NOMO-1 (cell line): ENCODE data around the gene WDR86.
A peak's percentile ranks its signal among the peaks of the same experiment; 100 is the strongest.

Source experiments
- DNase-seq, 2 experiments: peaks; one replicate each; lab custom pipeline; 2025; ENCODE audit not compliant: unreplicated experiment in 2 of 2; lab: John Stamatoyannopoulos, UW

WDR86 gene

DNA sequence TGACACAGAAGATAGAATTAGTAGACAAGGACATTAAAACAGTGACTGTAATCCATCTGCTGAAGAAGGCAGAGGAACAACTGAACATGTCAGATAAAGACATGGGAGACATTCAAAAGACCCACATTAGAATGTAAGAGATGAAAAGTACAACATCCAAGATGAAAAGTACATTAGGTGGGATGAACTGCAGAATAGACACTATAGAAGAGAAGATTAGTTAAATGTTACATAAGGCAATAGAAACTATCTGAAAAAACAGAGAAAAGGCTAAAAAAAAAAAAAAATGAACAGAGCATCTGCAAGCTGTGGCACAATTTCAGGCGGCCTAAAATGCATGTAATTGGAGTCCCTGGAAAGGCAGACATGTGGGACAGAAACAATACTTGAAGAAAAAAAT lies 46.7 kb downstream of the WDR86 start:
- no peak for DNase-seq

DNA sequence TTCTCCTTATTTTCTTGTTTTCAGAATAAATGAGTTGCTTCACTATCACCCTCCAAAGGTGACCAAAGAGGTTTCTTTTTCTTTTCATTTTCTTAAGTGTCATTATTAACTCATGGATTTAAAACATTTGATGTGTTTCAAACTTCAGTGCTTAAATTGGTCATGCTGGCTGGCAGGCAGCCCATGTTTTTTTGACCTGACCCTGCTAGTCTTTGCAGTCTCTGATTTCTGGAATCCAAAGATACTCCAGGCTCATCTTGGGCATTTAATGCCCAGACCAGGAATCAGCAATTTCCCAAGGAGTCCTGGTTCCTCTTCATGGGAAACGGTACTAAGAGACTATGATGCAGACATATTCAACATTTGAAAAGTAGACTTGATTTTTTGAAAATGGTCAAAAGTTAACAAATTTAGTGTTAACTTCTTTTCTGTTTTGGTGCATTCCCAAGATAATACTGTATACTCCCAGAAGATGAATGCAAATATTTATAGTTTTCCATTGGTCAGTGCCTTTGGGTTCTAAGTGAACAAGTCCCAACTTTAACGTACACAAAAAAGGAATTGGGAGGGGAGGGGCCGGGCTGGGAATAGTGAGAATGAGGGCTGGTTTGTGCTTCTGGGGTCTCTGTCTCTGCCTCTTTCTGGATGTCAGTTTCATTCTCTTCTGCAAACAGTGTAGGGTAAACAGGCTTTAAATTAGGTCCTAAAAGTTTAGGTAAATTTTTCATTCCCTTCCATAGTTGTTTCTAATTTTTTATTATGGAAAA lies 48.5 kb downstream of the WDR86 start:
- DNase-seq = no peak

DNA sequence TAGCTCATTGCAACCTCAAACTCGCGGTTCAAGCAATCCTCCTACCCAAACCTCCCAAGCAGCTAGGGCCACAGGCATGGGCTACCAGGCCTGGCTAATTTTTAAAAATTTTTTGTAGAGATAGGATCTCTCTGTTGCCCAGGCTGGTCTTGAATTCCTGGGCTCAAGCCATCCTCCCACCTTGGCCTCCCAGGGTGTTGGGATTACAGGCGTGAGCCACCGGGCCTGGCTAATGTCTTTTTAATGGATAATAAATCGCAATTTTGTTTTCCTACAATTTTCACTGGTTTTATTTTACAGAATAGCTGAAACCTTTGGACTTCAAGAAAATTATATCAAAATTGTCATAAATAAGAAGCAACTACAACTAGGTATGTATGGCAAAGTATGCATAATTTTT lies 57.3 kb downstream of the WDR86 start:
- DNase-seq = no peak

DNA sequence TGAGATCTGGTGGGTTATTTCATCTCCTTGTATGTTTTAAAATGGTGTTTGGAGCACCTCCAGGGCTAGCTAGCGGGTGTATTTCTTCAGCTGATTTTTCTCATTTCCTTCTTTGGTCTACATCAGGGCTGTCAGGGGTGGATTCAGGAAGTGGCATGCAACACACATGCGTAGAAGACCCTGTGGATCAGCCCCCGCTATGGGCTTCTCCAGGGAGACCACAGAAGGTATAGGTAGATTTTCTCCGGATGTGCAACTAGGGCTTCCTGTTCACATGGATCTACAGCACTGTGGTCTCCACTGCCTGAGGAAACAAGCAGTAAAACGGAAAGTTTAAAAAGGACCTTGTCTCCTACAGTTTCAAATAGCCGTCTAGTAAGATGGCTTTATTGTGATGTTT lies 57.9 kb downstream of the WDR86 start:
- peak in 1 of 2 experiments; percentile 22 for DNase-seq

DNA sequence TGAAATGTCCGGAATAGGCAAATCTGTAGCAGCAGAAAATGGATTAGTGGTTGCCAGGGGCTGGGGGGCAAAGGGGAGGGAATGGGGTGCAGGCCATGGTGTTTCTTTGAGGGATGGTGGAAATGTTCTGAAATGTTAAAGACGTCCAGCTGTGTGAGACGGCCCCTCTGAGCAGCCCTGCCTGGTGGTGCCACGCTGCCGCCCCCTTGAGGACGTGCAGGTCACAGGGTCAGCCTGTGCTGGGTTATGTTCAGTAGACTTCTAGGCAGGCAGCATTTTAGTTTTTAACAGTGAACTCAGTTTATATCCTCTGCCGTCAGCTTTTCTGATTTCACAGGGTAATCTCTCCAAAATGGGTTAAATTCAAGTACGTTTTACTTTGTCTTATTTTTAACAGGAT lies 58.8 kb downstream of the WDR86 start:
- DNase-seq = no peak

DNA sequence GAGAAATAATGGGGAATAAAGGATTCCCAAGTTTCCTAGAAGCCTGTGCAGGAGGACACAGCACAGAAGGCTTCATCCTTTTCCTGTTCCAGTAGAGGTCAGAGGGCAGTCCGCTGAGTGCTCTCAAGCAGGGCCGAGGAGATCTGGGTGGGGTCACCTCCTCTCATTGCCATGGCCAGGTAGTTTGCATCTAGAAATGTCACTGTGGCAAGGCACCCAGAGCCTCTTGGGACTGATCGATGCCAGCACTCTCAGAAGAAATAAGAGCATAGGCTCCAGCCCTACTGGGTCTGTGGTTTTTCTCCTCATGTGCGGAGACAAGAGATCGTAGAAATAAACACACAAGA lies 60.4 kb downstream of the WDR86 start:
- DNase-seq = no peak

DNA sequence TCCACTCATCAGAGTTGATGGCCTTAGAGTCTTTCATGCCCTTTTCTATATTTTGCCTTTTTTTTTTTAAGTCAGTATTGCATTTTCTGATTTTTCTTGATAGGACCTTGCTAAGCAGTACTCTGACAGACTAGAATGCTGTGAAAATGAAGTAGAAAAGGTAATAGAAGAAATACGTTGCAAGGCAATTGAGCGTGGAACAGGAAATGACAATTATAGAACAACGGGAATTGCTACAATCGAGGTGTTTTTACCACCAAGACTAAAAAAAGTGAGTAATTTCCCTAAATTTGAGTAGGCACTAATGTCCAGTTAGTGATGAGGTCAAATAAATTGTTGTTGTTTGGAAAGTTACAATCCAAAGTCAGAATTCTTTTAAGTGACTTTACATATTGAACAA lies 60.9 kb downstream of the WDR86 start:
- no peak for DNase-seq

DNA sequence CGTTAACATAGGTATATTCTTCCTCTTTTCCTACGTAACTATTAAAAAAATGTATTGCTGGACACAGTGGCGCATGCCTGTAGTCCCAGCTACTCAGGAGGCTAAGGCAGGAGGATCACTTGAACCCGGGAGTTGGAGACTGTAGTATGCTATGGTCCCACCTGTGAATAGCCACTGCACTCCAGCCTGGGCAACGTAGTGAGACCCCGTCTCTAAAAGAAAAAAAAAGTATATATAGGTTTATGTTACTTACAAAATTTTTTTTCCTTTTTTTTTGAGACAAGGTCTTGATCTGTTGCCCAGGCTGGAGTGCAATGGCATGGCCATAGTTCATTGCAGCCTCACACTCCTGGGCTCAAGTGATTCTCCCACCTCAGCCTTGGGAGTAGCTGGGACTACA lies 62.6 kb downstream of the WDR86 start:
- DNase-seq = no peak

DNA sequence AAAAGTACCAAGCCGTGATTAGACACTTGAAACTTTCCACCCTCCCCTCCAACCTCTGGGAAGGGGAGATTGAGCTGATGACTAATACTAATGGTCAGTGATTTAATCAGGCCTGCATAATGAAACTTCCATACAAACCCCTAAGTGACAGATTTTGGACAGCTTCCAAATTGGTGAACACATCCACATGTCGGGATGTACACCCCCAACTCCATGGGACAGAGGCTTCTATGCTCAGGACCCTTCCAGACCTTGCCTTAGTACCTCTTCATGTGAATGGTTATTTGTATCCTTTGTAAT lies 63.4 kb downstream of the WDR86 start:
- no peak for DNase-seq

DNA sequence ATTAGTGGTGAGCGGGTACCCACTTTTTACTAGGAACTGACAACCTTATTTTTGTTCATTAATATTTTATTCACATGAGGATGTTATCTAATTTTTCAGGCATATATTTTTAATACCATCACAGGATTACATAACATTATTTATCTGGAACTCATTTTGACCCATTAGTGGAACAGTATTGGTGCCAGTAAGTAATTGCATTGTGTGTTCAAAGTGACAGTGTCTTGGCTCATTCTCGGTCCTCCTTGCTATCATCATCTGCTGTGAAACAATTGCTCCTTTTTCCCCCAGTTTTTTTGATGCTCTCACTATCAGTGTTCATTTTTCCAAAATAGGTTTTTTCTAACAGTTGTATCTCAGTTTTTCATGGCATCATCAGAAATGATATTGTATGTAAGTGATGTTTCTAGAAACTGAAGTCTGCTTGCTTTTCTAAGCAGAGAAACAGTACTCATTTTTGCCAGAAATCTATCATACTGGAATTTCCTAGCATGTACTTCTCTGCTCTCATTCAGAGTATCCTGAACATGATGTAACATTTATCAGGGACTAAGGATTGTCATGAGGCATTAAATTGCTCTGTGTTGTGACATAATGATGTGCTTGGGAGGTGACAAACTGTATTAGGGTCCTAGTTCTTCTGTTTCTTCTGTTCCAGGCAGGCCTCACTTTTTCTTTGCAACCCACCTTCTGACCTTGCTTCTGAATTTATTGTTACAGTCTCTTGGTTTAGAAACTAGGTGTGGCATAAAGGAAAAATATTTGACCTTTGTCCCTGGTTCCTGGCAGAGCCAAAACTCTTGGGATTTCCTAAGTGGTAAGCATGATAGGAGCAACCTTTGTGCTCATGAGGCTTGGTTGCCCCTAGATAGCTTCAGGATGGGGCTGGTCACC lies 64.0 kb downstream of the WDR86 start:
- DNase-seq = no peak

DNA sequence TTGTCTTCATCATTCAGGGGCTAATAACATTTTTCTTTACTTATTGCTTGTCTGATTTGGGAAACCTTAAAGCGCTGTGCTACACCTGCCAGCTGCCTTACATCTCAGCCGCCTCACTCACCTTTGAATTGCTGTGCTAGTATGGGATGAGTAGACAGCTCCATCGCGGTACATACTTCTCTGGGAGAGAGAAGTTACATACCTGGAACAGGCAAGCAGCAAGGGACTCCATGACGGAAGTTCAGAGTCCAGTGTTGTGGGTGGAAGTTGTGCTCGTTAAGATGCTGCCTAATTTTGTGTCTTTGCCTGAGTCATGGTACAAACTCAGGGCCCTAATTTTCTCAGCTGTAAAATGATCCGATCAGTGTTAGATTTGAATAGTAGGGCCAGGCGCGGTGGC lies 66.3 kb downstream of the WDR86 start:
- no peak for DNase-seq

DNA sequence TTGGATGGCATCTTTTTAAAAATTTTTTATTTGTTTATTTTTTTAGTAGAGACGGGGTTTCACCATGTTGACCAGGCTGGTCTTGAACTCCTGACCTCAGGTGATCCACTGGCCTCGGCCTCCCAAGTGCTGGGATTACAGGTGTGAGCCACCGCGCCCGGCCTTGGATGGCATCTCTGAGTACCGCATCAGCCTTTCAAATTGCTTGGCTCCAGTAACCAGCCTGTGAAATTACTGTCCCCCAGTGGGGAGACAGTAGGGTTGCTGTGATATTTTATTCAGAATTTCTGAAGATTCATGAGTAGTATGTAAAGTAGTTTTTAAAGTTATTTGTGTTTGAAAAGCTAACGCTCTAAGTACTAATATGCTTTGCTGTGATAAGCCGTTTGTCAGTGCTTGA lies 67.0 kb downstream of the WDR86 start:
- no peak for DNase-seq

DNA sequence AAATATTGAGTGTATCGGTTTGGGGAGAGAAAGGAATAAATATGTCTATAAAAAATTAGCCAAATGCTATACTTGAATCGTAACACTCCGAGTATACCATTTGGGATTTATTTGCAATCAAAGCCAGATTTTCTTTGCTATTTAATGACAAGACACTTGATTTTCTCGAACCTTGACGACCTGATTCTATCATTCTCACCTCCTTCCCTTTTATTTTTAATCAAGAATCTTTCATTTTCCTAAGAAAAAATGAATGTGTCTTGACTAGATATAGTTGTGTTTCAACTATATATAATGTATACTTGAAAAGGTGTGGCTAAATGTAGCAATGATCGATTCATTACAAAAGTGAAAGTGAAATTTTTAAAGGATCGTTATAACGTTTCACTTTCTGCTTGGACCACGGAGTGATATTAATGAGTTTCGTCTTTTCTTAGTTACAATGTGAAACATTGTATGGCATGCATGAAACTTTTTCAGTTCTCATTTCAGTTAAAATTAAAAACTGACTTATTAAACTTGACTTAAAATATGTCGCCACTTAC lies 67.7 kb downstream of the WDR86 start:
- DNase-seq = peak in 1 of 2 experiments; percentile 27

DNA sequence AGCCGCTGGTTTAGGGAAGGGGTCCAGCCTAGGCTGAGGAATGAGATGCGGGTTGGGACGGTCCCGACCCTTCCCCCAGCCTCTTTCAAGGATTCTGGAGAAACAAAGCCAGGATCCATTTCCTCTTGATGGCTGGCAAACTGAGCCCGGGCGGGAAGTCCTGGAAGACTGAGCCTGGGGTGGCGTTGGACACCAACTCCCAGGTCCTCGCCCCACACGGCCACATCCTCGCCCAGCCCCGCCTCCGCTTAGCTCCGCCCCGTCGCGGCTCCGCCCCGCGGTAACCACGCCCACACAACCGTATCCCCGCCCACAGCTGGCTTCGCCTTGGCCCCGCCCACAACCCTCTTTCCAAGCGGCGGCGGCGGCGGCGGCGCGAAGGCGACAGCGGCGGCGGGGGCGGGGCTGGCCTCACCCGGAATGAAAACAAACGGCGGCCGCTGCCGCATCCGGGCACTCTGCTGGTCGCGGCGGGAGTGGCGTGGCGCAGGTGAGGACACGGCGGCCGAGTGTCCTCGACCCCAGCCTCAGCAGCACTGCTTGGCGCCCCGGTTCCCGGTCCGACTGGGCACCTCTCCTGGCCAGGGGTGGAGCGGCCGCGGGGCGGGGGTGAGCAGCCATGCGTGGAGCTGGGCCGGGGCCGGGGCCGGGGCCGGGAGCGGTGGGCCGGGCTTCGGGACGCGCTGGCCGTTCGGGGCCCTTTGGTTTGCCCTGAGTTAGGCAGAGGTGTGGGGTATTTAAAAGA lies 68.3 kb downstream of the WDR86 start, which contains the start of gene NUB1:
Gene NUB1, plus strand, starts transcription at position 456 of the 745 bp plus-strand sequence. CDS start 3,538 bp downstream, outside the sequence.
- peak; percentile 35 to 53 for DNase-seq

DNA sequence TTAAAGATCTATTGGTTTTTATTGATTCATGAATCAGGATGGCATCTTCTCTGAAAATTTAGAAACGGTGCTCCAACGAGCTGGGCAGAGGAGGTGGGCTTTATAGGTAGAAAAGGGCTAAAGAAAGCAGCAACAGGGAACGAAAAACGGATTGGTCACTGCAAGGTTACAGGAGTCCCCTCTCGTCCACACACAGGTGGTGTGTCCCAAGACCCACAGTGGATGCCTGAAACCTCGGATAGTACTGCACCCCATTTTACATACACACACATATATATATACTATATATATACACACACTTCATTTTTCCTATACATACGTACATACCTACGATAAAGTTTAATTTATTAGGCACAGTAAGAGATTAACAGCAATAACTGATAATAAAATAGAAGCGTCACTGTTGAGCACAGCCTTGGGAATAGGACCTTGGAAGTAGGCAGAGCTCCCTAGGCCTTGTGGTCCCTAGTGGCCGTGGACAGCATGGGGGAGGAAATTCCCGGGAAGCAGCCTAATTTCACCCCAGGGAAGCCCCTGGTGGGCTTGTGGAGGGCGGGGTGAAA lies 69.0 kb downstream of the WDR86 start:
- DNase-seq = no peak

DNA sequence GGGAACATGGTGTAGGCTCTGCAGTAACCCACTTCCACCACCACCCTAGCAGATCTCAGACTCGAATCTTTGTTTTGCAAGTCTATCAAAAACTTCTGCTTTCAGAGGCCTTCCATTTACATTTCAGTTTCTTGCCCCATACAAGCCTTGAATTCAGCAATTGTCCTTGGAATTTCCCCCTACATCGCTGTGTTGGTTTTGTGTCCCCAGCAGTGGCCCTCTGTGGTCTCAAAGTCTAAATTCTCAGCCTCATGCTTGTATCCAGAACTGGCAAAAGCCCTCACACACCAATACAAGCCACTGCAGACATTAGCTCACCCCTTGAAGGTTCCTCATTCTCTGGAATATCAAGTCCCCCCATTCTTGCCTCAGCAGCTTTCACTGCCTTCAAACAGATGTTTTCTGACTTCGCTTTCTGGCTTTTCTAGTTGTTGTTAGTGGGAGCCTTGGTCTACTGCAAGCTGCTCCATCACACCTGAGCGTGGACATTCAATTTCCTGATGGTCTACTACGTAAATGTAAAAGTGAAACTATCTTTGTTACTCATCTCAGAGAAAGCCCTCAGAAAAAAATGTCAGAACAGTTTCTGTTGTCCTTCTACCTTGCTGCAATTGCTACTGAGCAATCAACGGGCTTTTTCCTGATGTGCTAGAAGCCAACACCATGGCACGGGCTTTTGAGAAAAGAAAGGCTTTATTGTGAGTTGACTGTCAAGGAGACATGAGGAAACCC lies 70.0 kb downstream of the WDR86 start:
- DNase-seq = peak; percentile 38 to 56

DNA sequence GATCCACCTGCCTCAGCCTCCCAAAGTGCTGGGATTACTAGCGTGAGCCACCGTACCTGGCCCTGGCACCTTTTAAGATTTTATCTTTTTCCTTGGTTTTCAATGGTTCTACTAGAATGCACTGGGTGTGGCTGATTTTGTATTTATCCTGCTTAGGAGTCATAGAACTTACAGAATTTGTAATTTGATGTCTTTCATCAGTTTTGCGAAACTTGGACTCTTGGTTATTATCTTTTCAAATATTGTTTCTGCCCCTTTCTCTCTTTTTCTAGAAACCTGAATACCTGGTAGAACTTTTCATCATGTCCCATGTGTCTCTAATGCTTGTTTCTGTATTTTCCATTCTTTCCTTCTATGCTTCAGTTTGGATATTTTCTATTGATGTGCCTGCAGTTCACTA lies 71.0 kb downstream of the WDR86 start:
- no peak for DNase-seq

DNA sequence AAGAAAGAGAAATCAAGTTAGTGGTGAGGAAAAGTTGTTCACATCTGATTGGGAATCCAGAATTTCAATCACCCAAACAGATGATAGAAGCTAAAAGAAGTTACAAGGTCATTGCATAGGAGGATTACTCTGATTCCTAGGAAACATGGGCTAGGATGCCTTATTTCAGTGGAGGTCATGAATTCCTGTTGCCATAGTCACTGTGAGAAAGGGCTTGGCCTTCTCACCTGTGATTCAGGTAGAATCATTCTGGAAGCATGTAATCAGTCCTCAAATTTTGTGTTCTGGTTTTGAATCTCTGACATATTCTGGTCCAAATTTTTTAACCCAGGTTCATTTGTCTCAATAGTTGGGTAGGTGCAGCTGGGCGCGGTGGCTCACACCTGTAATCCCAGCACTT lies 72.5 kb downstream of the WDR86 start:
- no peak for DNase-seq

DNA sequence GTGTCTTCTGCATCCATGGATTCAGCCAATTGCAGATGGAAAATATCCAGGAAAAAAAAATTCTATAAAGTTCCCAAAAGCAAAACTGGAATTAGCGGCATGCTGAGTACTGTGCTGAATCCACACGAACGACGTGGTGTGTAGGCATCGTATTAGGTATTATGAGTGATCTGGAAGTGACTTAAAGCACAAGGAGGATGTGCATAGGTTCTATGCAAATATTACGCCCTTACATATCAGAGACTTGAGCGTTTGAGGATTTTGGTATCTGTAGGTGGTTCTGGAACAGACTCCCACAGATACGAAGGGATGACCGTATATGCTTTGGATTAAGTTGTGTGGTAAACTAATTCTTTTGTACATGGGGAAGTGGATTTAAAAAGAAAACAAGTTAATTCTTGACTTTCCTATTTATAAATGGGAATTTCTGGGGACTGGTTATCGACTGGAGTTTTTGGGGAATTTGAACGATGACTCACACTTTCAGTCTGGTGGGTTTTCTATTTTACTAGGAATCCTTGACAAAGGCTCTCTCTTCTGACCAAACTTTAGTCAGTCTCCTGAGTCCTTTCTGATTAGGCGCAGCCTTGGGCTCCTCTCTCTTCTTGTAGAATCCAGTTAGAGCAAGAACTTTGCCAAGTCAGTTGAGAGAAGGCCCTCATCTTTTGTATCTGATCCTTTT lies 73.7 kb downstream of the WDR86 start:
- no peak for DNase-seq

DNA sequence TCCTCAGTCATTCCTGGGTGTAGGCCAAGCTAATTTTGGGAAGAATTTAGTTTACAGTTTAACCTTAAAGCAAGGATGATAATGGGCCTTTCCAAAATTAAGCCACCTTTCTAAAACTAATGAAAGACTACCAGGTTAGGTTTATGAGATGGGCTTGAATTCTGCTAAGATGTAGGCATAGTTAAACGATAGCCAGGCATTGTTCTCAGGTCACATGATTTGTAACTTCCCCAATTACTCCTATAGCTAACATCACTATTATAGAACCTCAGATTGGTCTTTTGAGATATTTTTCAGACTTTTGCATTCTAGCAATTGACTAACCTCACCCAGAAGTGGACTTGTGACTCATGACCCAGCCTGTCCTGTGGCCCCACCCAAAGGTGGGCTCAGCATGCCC lies 75.2 kb downstream of the WDR86 start:
- DNase-seq = no peak
